GM19099 (cell line): ENCODE measurements around the gene RSPH6A.

Experiments used
- POLR2A ChIP-seq: IDR thresholded peaks from 3 replicates; pipeline ENCODE4 v1.6.1; 2011; ENCODE audit warnings: low read depth; ENCODE audit not compliant: insufficient read length; ENCODE audit errors: extremely low read depth

The RSPH6A gene

DNA sequence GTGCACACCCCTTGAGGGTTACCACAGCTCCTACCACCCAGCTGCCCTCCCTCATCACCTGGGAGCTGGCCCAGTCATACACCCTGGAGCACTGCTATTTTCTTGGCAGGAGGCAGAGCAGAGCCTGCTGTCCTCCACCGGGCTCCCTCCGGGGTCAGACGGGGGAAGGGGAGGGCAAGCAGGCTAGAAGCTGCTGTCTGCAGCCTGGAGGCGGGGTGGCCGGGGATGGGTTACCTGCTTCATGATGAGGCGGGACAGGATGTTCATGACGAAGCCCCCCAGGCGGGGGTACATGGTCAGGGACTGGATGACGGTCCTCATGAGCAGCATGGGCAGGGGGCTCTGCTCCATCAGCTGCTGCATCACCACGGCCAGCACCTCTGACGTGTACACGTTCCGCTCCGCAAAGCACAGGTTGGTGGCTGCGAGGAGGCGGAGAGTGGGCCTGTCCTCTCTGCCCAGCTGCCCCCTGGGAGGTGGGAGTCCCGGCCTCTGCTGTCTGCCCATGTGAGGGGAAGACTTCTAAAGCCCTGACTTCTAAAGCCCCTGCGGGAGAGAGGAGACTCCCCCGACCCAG lies 2.7 kb upstream of the RSPH6A start:
- TF ChIP-seq POLR2A: no peak

DNA sequence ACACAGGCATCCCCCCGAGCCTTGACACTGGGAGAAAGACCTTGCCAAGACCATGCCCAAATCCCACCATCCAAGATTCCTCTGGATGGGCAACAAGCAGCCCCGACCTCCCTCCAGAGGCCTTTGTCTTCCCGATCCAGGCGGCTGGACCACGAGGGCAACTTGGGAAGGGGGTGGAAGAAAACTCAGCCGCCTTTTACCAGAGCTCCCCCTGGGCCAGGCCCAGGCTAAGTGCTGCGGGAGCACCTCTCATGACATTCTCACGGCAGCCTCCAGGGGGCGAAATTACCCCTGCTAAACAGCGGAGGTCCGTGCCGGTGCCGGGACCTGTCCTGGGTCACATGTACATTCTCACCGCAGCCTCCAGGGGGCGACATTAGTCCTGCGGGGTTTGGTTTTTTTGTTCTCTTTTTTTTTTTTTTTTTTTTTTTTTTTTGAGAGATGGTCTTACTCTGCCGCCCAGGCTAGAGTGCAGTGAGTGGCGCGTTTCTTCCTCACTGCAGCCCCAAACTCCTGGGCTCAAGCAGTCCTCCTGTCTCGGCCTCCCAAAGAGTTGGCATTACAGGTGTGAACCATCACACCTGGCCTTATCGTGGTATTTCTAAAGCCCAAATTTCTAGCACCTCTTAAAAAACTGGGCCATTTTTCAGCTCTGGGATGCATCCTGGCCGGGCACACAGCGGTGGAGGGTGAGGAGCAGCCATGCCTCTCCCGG lies 2.1 kb upstream of the RSPH6A start:
- no peak for TF ChIP-seq POLR2A

DNA sequence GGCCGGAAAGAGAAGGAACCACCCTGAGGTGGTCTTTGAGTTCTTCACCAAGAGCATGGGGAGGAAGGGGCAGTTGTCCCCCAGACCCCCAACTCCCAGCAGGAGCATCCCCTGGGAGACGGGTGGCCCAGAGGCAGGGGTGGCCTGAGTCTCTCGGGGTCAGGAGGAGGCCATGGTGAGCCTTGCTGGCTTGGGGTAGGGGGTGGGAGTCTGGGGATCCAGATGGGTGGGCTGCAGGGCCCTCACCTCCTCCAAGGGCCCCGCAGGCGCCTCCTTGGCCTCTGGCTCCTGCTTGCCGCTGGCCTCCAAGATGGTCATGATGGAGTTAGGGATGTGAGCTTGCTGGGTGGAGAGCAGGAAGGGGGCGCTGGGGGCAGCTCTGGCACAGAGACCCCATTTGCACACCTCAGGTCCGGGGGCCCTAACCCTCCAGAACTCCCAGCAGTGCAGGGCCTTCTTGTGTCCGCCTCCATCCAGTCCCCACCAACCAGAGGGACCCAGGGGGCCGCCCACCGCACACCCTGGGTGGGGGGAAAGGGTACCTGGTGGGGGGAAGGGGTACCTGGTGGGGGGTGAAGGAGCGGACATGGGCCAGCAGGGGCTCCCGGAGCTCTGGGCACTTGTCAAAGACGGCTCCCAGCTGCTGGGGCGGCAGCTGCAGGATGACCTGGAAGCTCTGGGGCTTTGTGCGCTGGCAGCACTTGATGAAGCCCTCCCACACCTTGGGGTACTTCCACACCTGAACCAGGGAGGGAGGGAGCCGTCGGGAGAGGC lies 1.3 kb upstream of the RSPH6A start:
- no peak for TF ChIP-seq POLR2A

DNA sequence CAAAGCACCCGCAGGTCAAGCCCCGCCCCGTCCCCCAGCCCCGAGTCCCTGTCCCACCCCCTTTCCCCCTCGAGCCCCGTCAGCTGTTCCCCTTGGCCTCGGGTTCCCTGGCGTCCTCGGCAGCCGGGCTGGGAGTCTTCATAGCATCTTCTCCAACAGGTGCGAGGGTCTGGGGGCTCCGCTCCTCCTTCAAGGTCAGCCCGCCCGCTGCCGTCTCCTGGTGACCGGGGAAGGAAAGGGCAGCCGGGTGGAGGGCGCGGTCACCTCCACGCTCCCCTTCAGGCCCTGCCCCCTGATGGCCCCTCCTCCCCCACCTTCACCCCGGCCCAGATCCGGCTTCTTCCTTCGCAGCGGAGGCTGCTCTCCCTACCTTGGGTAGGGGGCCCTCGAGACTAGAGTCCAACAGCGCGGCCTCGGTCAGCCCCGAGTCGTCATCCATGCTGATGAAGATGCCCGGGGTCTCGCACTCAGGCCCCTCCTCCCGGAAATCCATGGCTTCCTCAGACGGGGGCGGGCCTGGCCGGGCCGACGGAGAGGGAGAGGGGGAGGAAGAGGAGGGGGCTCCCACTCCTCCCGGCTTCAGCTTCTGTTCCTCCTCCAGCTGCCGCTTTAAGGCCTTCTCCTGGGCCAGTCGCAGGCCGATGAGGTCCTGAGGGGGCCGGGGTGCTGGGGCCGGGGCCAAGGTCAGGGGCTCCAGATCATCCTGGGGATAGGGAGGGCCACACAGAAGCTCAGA lies 541 bp upstream of the RSPH6A start:
- TF ChIP-seq POLR2A: no peak

DNA sequence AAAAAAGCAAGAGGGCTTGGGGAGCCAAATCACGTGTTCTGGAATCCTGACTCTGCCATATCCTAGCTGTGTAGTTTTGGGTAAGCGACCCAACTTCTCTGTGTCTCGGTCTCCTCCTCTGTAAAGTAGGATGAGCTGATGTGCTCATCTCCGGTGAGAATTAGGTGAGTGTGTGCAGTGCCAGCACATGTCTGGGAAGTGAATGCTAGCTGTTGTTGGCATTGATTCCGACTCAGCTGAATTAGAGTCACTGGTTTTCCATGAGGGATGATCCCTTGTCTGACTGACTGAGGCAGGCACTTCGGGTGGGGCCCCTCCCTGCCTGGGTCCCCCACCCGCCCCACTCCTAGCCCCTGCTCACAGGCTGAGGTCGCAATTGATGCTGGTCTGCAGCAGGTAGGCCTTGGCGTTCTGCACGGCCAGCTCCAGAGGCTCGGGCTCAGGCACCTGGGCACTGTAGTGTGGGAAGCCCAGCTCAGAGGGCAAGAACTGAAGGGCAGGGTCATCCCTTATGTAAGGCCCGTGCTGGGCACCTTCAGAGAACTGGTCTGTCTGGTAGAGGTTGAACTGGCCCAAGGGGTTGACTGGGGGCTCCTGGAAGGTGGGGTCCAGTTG lies 835 bp downstream of the RSPH6A start:
- TF ChIP-seq POLR2A: no peak

DNA sequence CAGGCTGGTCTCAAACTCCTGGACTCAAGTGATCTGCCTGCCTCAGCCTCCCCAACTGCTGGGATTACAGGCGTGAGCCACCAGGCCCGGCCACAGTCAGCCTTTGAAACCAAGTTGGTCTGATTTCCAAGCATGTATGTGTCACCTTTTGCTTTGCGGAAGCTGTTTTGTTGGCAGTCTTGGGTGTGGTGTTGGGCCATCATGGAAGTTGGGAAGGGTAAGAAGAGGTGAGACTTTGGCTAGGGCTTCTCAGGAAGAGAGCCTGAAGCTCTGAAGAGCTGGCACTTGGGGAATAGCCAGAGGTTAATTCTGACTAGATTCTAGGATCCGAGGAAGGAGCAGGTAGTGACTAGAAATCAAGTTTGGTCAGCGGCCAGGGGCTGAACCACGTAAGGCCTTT lies 2.8 kb downstream of the RSPH6A start:
- no peak for TF ChIP-seq POLR2A

DNA sequence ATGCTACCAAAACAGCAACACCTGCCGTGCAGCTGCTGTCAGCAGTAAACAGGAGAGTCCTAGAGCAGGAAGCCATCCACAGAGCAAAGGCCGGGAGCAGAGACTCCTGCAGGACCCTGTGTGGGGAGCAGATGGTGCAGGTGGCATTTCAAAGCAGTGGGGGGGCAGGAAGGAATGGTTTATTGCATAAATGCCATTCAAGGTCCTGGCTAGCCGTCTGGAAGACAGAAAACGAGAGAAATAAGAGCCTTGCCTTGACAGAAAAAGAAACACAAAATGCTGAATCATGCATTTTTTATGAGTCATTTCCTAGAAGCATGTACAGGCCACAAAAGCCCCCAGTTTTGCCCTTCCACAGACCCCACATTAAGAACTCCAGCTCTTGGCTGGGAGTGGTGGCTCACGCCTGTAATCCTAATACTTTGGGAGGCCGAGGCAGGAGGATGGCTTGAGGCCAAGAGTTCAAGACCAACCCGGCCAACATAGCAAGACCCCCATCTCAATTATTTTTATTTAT lies 5.4 kb downstream of the RSPH6A start:
- no peak for TF ChIP-seq POLR2A

DNA sequence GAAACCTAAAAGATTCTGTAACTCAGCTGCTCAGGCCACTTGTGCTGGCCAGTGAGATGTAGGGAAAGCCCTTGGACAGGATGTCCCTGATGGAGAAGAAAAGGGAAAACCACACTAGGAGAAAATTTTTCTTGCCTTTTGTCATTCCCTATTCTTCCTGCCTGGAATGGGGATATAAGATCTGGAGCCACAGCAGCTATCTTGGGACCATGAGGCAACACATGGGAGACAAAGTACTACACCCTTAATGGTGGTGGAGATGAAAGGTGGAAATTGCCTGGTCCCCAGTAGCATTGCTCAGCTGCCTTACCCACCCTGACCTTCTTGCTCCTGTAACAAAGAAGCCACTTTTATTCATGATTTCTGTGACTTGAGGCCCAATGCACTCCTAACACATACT lies 9.4 kb downstream of the RSPH6A start:
- TF ChIP-seq POLR2A: no peak

DNA sequence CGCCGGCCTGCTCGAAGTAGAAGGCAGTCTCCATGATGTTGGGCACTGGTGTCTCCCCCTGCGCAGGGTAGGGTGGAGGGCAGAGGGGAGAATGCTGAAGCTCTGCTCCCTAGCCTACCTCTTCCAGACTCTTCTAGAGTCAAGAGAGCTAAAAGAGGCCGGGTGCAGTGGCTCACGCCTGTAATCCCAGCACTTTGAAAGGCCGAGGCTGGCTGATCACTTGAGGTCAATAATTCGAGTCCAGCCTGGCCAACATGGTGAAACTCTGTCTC lies 10.2 kb downstream of the RSPH6A start:
- TF ChIP-seq POLR2A: no peak

DNA sequence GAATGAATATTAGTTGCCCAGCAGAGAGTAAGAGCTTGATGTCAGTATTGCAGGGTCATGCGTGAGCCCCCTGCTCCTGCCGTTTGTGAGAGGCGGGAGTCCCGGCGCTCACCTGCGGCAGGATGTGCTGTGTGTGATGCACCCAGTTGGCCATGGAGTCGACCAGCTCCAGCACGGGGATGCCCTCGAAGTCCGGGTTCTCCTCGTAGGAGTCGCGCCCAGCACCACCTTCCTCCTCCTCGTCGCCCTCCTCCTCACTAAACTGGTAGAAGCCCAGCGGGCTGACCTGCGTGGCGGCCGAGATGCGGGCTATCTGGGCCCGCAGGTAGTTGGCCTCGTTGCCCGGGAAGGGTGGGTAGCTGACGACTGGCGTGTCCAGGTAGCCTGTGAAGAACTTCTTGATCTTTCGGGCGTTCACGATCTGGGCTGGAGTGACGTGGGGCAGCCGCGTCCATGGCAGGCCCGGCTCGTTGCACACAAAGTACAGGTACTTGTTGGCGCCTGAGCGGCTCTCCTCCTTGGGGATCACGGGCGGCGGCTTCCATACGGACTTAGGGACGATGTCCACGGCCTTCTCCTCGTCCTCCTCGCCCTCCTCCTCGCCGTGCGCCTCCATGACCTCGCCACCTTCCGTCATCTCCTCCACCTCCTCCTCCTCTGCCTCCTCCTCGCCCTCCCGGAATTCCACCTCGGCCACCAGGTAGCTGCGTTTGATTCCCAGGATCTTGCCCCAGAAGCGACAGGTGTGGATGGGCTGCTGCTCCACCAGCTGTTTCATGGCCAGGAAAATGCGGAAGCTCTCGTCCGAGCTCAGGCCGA lies 10.8 kb downstream of the RSPH6A start:
- TF ChIP-seq POLR2A: no peak

DNA sequence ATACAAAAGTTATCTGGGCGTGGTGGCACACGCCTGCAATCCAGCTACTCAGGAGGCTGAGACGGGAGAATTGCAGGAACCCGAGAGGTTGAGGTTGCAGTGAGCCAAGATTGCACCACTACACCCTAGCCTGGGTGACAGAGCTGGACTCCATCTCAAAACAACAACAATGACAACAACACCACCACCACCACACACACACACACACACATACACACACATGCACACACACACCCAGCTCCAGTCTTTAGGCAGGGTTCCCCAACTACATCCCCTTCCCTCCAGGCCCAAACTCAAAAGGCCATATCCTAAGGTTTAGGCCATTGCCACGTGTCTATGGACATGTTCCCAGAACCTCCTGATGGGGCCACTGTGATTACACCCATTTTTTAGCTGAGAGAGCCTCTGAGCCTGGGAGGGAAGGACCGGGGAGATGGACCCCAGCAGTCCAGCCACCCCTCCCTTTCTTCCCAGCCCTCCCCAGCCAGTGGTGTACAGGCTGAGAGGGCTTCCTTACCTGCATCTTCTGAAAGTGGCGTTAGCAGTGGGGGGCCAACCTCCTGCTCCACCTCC lies 13.4 kb downstream of the RSPH6A start:
- no peak for TF ChIP-seq POLR2A

DNA sequence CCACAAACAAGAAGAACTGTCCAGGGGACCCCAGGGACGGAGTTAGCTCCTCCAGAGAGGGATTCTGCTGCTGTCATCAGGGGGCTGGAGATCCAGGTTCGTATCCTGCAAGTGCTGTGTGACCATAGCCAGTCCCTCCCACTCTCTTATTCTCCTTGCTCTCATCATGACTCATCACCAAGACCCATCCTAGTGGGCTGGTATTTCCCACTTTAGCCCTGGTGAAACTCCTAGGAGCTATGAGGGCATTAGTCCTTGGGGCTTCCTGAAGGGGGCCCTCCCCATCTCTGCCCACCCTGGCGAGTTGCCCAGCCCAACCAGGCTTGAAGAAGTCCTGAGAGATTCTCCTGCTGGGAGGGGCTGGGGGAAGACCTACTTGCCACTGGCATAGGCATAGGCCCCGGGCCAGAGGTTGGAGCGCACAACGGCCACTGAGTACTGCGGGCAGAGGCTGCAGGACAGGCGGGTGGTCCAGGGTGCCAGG lies 15.0 kb downstream of the RSPH6A start:
- TF ChIP-seq POLR2A: no peak

DNA sequence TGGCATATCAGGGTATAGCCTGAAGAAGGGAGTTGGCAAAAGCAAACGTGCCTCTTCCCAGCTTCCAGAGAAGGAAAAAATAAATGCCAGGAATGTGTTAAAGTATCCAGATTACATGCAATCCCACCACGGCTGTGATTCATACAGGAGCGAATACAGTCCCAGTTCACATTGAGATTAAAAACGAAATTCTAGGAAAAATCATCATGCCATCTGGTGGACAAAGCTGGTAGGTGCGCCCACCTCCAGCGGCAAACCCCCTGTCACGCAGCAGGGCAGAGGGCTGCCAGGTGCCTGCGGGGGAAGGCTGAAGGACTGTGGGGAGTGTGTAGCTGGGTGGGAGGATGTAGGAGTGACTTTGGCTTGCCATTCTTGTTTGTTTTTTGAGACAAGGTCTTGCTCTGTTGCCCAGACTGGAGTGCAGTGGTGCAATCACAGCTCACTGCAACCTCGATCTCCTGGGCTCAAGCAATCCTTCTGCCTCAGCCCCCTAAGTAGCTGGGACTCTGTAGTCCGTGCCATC lies 16.1 kb downstream of the RSPH6A start:
- no peak for TF ChIP-seq POLR2A

DNA sequence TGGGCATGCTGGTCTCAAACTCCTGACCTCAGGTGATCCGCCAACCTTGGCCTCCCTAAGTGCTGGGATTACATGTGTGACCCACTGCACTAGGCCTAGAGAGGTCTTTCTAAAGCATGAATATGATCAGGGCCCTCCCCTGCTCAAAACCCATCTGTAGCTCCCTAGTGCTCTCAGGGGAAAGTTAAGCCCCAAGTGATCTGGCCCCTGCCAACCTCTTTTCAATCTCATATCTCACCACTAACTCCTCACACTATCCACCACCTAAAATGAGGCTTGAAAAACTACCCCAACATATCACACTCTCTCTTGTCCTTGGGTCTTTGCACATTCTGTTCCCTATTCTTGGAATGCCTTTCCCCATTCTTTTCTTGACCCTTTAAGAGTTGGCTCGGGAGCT lies 20.5 kb downstream of the RSPH6A start:
- no peak for TF ChIP-seq POLR2A

DNA sequence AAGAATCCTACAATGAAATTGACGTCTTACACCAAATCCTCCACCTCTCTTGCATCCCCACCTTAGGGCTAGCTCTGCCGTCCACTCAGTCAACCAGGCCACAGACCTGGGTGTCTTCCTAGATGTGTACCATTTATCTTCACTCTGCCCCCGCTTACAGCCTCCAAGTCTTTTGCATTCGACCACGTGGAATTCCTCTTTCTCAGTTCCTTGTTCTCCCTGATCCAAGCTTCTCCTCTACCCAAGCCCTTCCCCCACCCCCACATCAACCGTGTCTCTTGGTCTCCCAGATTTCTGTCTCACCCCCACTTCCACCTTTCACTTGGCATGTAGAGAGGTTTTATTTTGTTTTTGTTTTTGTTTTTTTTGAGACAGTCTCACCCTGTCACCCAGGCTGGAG lies 21.2 kb downstream of the RSPH6A start:
- no peak for TF ChIP-seq POLR2A
